Measurements from ENCODE around the gene INSM2.

The INSM2 gene

DNA sequence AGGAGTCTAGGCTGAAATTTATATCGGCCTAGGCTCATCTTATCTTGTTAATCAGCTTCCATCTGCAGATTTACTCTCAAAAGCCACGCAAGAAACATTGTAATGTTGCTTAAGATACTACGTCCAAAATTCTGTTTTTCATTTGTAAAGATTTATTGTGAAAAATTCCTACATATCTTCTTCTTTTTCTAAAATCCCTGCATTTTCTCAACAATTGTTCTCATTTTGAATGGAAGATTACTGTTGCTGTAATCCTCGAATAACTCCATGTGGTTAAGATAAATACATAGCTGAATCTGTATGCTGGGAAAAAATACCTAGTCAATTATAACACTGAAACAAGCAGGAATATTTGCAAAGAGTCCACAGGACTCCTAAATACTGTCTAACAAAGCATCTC lies 15.6 kb downstream of the INSM2 start:
- no peak overlapping the region for H3K27ac ChIP-seq
- no peak for DNase-seq
- TF ChIP-seq, protein P1, sequence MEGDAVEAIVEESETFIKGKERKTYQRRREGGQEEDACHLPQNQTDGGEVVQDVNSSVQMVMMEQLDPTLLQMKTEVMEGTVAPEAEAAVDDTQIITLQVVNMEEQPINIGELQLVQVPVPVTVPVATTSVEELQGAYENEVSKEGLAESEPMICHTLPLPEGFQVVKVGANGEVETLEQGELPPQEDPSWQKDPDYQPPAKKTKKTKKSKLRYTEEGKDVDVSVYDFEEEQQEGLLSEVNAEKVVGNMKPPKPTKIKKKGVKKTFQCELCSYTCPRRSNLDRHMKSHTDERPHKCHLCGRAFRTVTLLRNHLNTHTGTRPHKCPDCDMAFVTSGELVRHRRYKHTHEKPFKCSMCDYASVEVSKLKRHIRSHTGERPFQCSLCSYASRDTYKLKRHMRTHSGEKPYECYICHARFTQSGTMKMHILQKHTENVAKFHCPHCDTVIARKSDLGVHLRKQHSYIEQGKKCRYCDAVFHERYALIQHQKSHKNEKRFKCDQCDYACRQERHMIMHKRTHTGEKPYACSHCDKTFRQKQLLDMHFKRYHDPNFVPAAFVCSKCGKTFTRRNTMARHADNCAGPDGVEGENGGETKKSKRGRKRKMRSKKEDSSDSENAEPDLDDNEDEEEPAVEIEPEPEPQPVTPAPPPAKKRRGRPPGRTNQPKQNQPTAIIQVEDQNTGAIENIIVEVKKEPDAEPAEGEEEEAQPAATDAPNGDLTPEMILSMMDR (IDR thresholded peaks at IDR 0.05; ENCODE audit: low read depth, low read length, missing control alignments) = no peak
- in situ Hi-C loops (cut with HindIII; ENCODE audit: low pct_ligation_motif_present, low sequenced_read_pairs) = no loop called here
- H3K36me3 ChIP-seq (replicated peaks) = no peaks in the 10 kb centered on the region
- H3K4me3 ChIP-seq (ENCODE audit: low read depth, low read length) = no peak overlapping the region
- H3K27me3 ChIP-seq (replicated peaks) = no peaks in the 10 kb centered on the region

DNA sequence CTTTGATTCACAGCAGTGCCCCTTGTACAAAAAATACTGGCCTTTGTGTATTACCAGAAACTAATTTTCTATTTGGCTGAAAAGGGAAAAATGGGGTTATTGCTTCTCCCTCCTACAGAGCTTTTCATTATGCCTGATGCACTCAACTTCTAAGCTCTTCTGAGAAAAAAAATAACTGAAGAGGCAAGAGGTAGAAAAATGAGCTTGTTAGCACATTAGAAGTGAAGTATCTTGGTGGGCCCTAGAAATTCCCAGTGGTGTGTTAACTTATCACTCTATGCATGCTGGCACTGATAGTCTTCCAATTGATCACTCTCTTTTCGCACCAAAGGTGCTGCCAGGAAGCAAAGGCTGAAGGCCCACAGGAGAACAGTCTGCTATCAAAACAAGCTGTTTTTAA lies 17.1 kb downstream of the INSM2 start:
- TF ChIP-seq, protein P1 (IDR thresholded peaks at IDR 0.05; ENCODE audit: low read depth, low read length, missing control alignments) = no peak
- in situ Hi-C loops (cut with HindIII; ENCODE audit: low pct_ligation_motif_present, low sequenced_read_pairs) = no loop called here
- H3K36me3 ChIP-seq (replicated peaks) = no peaks in the 10 kb centered on the region
- no peaks in the 10 kb centered on the region for H3K27me3 ChIP-seq (replicated peaks)
- H3K27ac ChIP-seq = no peak overlapping the region
- no peak overlapping the region for H3K4me3 ChIP-seq (ENCODE audit: low read depth, low read length)
- no peak for DNase-seq

DNA sequence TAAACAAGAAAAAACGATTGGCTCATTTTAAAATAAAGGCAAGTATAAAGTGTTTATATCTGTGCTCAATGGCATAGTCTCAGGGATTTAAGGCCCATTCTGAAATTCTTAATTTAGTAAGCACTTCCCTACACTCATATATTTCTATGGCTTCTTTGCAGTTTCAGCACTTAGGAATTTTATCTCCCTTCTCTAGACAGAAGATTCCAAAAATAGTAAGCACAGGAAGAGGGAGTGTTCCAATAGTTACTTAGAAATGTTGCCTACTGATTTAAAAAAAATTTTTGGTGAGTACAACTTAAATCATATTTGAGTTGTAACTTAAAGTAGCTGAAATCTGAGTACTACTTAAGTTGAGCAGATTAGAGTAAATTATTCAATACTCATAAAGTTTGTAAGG lies 19.8 kb downstream of the INSM2 start:
- Histone ChIP-seq H3K27me3 (replicated peaks) (no peaks in the 10 kb centered on the region), H3K27ac (no peak overlapping the region), H3K4me3 (ENCODE audit: low read depth, low read length) (no peak overlapping the region), H3K36me3 (replicated peaks) (no peaks in the 10 kb centered on the region)
- DNase-seq = no peak
- in situ Hi-C loops (cut with HindIII; ENCODE audit: low pct_ligation_motif_present, low sequenced_read_pairs) = no loop called here
- TF ChIP-seq, protein P1 (IDR thresholded peaks at IDR 0.05; ENCODE audit: low read depth, low read length, missing control alignments) = no peak

DNA sequence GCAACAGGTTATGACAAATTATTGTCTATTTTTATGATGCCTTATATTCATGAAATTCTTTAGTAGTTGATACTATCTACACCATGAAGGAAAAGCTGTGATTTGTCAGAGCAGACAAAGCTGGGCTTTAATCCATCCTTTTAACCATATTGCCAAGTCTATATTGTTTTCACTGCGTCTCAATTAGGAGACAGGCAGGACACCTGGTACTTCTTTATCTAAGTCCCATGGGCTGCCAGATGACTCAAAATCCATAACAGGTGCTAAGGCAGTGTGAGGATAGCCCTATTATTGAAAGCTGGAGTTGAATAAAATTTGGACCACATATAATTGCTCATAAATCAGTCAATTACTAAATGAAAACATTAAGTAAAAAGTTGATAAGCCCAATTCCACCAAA lies 22.6 kb downstream of the INSM2 start:
- Histone ChIP-seq H3K4me3 (ENCODE audit: low read depth, low read length) (no peak overlapping the region), H3K36me3 (replicated peaks) (no peaks in the 10 kb centered on the region), H3K27ac (no peak overlapping the region), H3K27me3 (replicated peaks) (no peaks in the 10 kb centered on the region)
- no peak for DNase-seq
- TF ChIP-seq, protein P1 (IDR thresholded peaks at IDR 0.05; ENCODE audit: low read depth, low read length, missing control alignments) = no peak
- in situ Hi-C loops (cut with HindIII; ENCODE audit: low pct_ligation_motif_present, low sequenced_read_pairs) = no loop called here

DNA sequence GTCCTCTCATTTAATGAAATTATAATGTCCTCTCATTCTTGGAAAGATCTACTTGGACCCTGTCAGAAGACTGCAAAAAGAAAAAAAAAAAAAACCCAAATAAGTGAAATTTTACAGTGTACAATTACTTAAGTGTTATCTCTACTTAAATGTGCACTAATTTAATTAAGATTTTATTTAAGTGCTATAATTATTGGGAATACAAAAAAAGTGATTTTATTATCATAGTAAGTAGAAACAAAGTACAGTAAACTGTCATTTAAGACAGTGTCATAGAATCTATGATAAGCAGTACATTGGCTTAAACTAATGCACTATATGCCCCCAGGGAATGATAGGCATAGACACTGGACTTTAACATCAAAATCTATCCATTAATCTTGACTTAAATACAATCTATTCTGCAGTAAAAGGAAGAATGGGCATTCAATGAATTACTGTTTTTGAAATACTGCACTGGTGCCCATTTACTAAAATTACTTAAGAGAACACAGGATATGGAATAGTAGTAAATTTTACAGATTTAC lies 23.3 kb downstream of the INSM2 start:
- Histone ChIP-seq H3K4me3 (ENCODE audit: low read depth, low read length) (no peak overlapping the region), H3K27ac (no peak overlapping the region)

DNA sequence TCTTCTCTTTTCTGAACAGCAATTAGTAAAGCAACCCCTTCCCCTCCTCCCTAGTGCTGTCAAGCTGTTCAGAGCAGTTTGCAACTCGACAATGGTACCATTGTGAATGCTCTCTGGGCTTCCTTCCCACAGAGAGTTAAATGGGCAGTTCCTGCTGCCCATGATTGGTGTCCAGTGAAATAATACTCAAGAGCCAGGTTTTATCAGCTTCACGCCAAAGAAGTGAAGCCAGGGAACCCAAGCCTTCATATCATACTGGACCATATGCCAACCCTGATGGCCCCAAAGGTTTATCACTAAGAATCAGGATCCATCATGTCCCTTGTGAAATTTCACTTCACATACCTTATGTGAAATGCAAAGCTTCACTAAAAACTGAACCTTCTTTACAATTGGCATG lies 24.7 kb downstream of the INSM2 start:
- no peak for DNase-seq
- Histone ChIP-seq H3K4me3 (ENCODE audit: low read depth, low read length) (no peak overlapping the region), H3K36me3 (replicated peaks) (no peaks in the 10 kb centered on the region), H3K27me3 (replicated peaks) (no peaks in the 10 kb centered on the region), H3K27ac (no peak overlapping the region)
- TF ChIP-seq, protein P1 (IDR thresholded peaks at IDR 0.05; ENCODE audit: low read depth, low read length, missing control alignments) = no peak
- in situ Hi-C loops (cut with HindIII; ENCODE audit: low pct_ligation_motif_present, low sequenced_read_pairs) = no loop called here

More for the DNA sequence above, 23.3 kb downstream of the INSM2 start:
- TF ChIP-seq, protein P1 (IDR thresholded peaks at IDR 0.05; ENCODE audit: low read depth, low read length, missing control alignments) = no peak
- in situ Hi-C loops (cut with HindIII; ENCODE audit: low pct_ligation_motif_present, low sequenced_read_pairs) = no loop called here
- no peaks in the 10 kb centered on the region for H3K27me3 ChIP-seq (replicated peaks)
- H3K36me3 ChIP-seq (replicated peaks) = no peaks in the 10 kb centered on the region
- DNase-seq = no peak

Measured in brain microvascular endothelial cell (primary cell).